Prostate gland (tissue), 2 donors: Measurements from ENCODE around the gene HEPACAM.

Experiments used
- CTCF ChIP-seq, 4 experiments: fragments of 200-600 bp in 2 of 4; fragments of 450-650 bp in 2 of 4; sonication (generic) in 2 of 4; IDR thresholded peaks; 1 replicate in 3 of 4; 2 replicates in 1 of 4; pipeline ENCODE4 v1.5.1; 2016 to 2019; ENCODE audit warnings: antibody characterized with exemption in 4 of 4, mild to moderate bottlenecking in 2 of 4, moderate library complexity in 2 of 4
- POLR2A ChIP-seq: fragments of 450-650 bp; IDR thresholded peaks from one replicate; pipeline ENCODE4 v1.6.1; 2016; ENCODE audit warnings: antibody characterized with exemption, mild to moderate bottlenecking

- no peak for TF ChIP-seq POLR2A
- no peak for TF ChIP-seq CTCF (IDR thresholded peaks at IDR 0.05)
Observed at GRCh38 chr11:124877910-124878758, 57.7 kb downstream of the HEPACAM start.
